Measurements from ENCODE around the gene IMPDH2.
A peak's percentile ranks its signal among the peaks of the same experiment; 100 is the strongest.

The IMPDH2 gene
- long read RNA-seq, donor 1, transcript IMPDH2-201 (14 exons, 1,643 nt), result major isoform, 57 of 114 reads
- long read RNA-seq, donor 1, partial matches to known transcripts, result 46 of 114 reads
- long read RNA-seq, donor 1, other reads (novel, unspliced or antisense), result 5 of 114 reads
- long read RNA-seq, donor 2, transcript IMPDH2-201 (14 exons, 1,643 nt), result major isoform, 31 of 61 reads
- long read RNA-seq, donor 2, partial matches to known transcripts, result 25 of 61 reads
- long read RNA-seq, donor 2, other reads (novel, unspliced or antisense), result 0 of 61 reads
- long read RNA-seq, donor 3, transcript IMPDH2-201 (14 exons, 1,643 nt), result major isoform, 20 of 41 reads
- long read RNA-seq, donor 3, partial matches to known transcripts, result 14 of 41 reads
- long read RNA-seq, donor 3, other reads (novel, unspliced or antisense), result 0 of 41 reads
- long read RNA-seq, donor 4, transcript IMPDH2-205 (2 exons, 420 nt), result minor isoform, 5 of 78 reads
- long read RNA-seq, donor 4, transcript IMPDH2-201 (14 exons, 1,643 nt), result major isoform, 47 of 78 reads
- long read RNA-seq, donor 4, partial matches to known transcripts, result 24 of 78 reads
- long read RNA-seq, donor 4, other reads (novel, unspliced or antisense), result 0 of 78 reads
- long read RNA-seq, donor 5, transcript IMPDH2-201 (14 exons, 1,643 nt), result major isoform, 57 of 89 reads
- long read RNA-seq, donor 5, partial matches to known transcripts, result 29 of 89 reads
- long read RNA-seq, donor 5, other reads (novel, unspliced or antisense), result 0 of 89 reads
- long read RNA-seq, donor 6, transcript IMPDH2-201 (14 exons, 1,643 nt), result major isoform, 29 of 57 reads
- long read RNA-seq, donor 6, partial matches to known transcripts, result 24 of 57 reads
- long read RNA-seq, donor 6, other reads (novel, unspliced or antisense), result 0 of 57 reads
- long read RNA-seq, donor 7, transcript IMPDH2-201 (14 exons, 1,643 nt), result major isoform, 75 of 144 reads
- long read RNA-seq, donor 7, transcript IMPDH2-205 (2 exons, 420 nt), result minor isoform, 6 of 144 reads
- long read RNA-seq, donor 7, partial matches to known transcripts, result 59 of 144 reads
- long read RNA-seq, donor 7, other reads (novel, unspliced or antisense), result 0 of 144 reads
- long read RNA-seq, donor 8, transcript IMPDH2-205 (2 exons, 420 nt), result minor isoform, 5 of 54 reads
- long read RNA-seq, donor 8, transcript IMPDH2-201 (14 exons, 1,643 nt), result major isoform, 37 of 54 reads
- long read RNA-seq, donor 8, partial matches to known transcripts, result 12 of 54 reads
- long read RNA-seq, donor 8, other reads (novel, unspliced or antisense), result 0 of 54 reads

- DNase-seq, result peak; percentile 88
These were observed at the start of gene IMPDH2 for GRCh38 chr3:49028673-49029562. IMPDH2 (minus strand) TSS chr3:49029398; CDS start chr3:49029350, 48 bp downstream.

DNA sequence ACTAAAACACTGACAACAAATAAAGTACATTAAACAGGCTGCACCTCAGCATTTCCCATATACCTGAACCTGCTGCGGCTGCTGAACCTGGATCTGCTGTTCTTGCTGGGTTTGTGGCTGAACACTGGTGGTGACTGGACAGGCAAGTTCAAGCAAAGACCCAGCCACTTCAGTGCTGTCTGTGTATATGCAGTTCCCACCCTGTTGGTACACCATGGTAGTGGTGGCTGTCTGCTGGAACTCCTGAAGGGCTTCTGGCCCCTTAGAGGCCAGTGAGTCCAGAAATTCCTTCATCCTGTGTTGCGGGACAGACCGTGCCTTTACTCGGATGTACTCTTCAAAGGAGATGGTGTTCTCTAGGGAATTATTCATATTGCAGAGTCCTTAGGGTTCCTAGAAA is 47.4 kb upstream of the IMPDH2 start:
- no peak for DNase-seq

GRCh38 chr3:49076116-49076515 is 46.9 kb upstream of the IMPDH2 start:
- DNase-seq, result no peak

DNA sequence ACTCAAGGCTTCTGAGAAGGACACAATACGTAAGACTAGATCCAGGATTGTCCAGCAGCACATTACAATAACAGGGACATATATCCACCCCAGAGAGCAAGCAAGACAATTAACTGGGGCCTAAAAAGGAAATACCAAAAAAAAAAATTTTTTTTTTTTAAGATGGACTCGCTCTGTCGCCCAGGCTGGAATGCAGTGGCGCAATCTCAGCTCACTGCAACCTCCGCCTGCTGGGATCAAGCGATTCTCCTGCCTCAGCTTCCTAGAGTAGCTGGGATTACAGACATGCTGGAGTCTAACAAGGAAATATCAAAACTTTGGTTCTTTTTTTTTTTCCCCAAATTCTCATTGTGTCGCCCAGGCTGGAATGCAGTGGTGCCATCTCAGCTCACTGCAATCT is 28.8 kb upstream of the IMPDH2 start:
- no peak for DNase-seq

- no peak for DNase-seq
These were observed 28.1 kb upstream of the IMPDH2 start for GRCh38 chr3:49057268-49057667.

GRCh38 chr3:49054344-49054862 is 25.2 kb upstream of the IMPDH2 start:
- no peak for DNase-seq

GRCh38 chr3:49053543-49053942 is 24.3 kb upstream of the IMPDH2 start:
- DNase-seq, result no peak

GRCh38 chr3:49035281-49035680 is 6.1 kb upstream of the IMPDH2 start:
- no peak for DNase-seq

- DNase-seq, result no peak
These were observed 5.5 kb upstream of the IMPDH2 start for GRCh38 chr3:49034650-49035049.

DNA sequence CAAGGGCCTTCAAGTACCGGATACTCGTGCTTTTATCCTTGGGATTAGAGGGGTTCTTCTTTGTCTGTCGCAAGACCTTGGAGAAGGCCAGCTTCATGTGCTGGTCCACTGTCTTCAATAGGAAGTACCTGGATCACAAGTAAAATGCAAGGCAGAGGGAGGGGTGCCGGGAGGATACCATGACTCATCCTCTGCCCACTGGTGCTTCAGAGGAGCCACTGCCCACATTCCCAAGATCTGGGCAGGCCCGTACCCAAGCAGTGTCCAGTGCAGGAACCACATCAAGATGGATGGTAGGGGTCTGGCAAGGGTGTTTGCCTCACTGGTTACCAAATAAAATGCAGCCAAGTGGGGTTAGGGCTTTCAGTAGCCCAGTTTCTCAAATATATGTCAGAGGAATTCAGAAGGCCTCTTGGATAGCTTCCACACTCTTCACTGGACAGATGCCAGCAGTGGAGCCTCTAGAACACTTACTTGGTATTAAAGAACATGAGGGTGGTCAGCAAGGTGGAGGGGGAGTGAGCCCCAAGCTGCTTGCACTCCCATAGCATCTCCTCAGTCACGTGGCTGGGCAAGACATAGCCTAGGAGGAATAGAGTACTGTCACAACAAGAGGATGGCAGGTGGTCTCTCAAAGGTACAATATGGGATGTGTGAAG is 3.6 kb upstream of the IMPDH2 start:
- no peak for DNase-seq

GRCh38 chr3:49030321-49030720 is 1.1 kb upstream of the IMPDH2 start:
- DNase-seq, result no peak

GRCh38 chr3:49029563-49029884 is 326 bp upstream of the IMPDH2 start:
- no peak for DNase-seq

DNA sequence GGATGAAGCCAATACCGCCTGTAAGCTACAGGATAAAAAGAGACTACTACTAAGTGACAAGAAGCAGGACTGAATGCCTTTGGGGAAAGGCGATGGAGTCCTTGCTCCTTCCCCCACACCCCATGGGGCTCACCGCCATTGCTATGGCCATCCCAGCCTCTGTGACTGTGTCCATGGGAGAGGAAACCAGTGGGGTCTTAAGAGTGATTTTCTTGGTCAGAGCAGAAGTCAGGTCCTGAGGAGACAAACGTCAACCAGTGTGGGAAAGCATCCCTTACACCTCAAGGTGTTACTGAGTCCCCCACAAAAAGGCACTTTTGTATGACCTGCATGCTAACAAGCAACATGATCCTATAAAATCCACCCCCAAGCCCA is 913 bp downstream of the IMPDH2 start:
- no peak for DNase-seq

DNA sequence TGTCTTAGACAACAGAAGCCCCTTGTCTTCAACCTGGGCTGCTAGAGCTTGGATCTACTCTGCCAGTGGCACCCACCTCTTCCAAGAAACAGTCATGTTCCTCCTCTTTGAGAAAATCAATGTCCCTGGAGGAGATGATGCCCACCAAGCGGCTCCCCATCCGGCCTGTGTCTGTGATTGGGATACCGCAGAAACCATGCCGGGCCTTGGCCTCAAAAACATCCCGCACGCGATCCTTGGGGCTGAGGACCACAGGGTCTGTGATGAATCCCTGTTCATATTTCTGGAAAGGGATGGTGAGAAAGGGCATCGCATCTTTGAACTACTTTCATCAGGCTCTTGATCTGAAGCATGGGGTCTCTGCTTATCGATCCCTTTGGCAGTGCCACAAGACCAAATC is 1.6 kb downstream of the IMPDH2 start:
- no peak for DNase-seq

- no peak for DNase-seq
These were observed 2.7 kb downstream of the IMPDH2 start for GRCh38 chr3:49026536-49026935.

GRCh38 chr3:49025793-49026520 is 3.2 kb downstream of the IMPDH2 start:
- no peak for DNase-seq

GRCh38 chr3:49025005-49025792 is 4.0 kb downstream of the IMPDH2 start:
- DNase-seq, result no peak

DNA sequence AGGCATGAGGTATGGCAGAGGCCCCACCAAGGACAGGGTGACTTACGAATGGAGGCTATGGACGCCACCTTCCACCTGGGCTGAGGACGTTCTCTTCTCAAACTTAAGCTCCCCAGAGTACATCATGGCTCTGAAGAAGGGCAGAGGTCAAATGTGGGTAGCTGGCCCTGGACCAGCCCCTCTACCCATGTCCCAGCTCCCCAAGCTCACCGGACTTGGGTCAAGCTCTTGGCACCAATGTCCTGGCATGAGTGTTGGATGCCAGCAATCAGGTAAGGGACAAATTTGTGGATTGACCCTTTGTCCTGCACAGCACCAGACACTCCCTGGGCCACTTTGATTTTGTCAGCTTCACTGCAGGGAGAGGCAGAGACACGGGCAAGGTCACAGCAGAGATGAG is 4.7 kb downstream of the IMPDH2 start:
- DNase-seq, result no peak

DNA sequence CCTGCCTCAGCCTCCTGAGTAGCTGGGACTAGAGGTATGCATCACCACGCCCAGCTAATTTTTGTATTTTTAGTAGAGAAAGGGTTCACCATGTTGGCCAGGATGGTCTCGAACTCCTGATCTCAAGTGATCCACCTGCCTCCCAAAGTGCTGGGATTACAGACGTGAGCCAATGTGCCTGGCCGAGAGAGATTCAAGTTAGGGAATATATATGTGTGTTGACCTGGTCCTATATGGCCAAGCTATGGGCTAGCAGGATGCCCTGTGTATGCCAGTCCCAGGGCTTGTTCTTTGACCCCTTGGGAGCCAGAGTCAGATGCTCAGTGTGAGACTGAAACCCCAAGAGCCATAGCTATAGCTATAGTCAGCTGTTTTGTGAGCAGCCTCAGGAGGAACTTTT is 5.4 kb downstream of the IMPDH2 start:
- no peak for DNase-seq

Measured in right kidney (tissue), 9 donors.